ENCODE measurements around the gene ZNF445.

The ZNF445 gene

GRCh38 chr3:44415421-44415820 lies 62.0 kb downstream of the ZNF445 start:
- no peak for TF ChIP-seq EZH2 (IDR thresholded peaks at IDR 0.05; ENCODE audit: borderline replicate concordance, low read length)
- TF ChIP-seq CTCF (IDR thresholded peaks at IDR 0.05; ENCODE audit: low read length) = no peak
- H3K4me3 ChIP-seq (ENCODE audit: low read depth, low read length, poor library complexity, severe bottlenecking) = no peak overlapping the region
- no peaks in the 10 kb centered on the region for H3K9me2 ChIP-seq (ENCODE audit: low read depth, low read length)
- no peak overlapping the region for H3K9ac ChIP-seq (ENCODE audit: low read length)
- H3K4me2 ChIP-seq (ENCODE audit: low read length) = no peak overlapping the region
- no peaks in the 10 kb centered on the region for H4K20me1 ChIP-seq (ENCODE audit: insufficient read depth, low read length)
- no peak overlapping the region for H3K27ac ChIP-seq (ENCODE audit: low read depth, low read length, poor library complexity, severe bottlenecking)
- no peaks in the 10 kb centered on the region for H3K27me3 ChIP-seq (ENCODE audit: insufficient read depth, low read length)
- H3K4me1 ChIP-seq (ENCODE audit: insufficient read depth, low read length, severe bottlenecking) = no peaks in the 10 kb centered on the region
- H3K9me3 ChIP-seq (ENCODE audit: low read length) = no peaks in the 10 kb centered on the region
- H3F3A ChIP-seq (ENCODE audit: insufficient read depth, low read length) = no peaks in the 10 kb centered on the region
- no peak overlapping the region for H2AFZ ChIP-seq (ENCODE audit: low read length)
- H3K79me2 ChIP-seq (ENCODE audit: insufficient read depth, low read length) = no peaks in the 10 kb centered on the region
- no peaks in the 10 kb centered on the region for H3K36me3 ChIP-seq (ENCODE audit: insufficient read depth, low read length)

DNA sequence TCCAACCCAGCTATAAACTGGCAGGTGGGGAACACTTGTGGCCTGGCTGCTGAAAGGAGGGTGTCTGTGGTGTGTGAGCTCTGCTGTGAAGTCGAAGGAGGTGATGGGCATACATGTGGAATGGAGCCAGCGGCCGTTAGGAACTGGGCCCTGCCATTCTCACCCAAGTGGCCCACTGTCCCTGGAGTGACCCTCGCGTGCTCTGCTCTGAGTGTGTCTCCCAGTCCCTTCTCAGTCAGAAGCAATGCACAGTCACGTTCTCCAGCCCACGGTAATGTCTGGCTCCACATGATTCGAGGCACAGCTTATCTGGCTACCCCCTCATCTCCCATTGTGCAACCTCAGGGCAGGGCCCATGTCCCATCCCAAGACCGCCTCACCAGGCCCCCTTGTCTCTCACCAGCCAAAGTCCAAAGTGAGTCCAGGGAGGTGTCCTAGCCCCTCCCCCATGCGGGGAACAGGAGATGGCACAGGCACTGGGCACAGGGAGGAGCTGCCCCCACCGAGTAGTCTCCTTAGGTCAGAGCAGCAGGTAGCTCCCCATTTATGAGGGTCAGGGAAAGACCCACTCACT lies 62.9 kb downstream of the ZNF445 start:
- H2AFZ ChIP-seq (ENCODE audit: low read length) = no peak overlapping the region
- no peaks in the 10 kb centered on the region for H3K27me3 ChIP-seq (ENCODE audit: insufficient read depth, low read length)
- H3K36me3 ChIP-seq (ENCODE audit: insufficient read depth, low read length) = no peaks in the 10 kb centered on the region
- H3K27ac ChIP-seq (ENCODE audit: low read depth, low read length, poor library complexity, severe bottlenecking) = no peak overlapping the region
- no peaks in the 10 kb centered on the region for H3F3A ChIP-seq (ENCODE audit: insufficient read depth, low read length)
- no peak overlapping the region for H3K9ac ChIP-seq (ENCODE audit: low read length)
- no peak for TF ChIP-seq CTCF (IDR thresholded peaks at IDR 0.05; ENCODE audit: low read length)
- no peak for TF ChIP-seq EZH2 (IDR thresholded peaks at IDR 0.05; ENCODE audit: borderline replicate concordance, low read length)
- H3K4me1 ChIP-seq (ENCODE audit: insufficient read depth, low read length, severe bottlenecking) = no peaks in the 10 kb centered on the region
- no peak overlapping the region for H3K4me3 ChIP-seq (ENCODE audit: low read depth, low read length, poor library complexity, severe bottlenecking)
- H3K9me3 ChIP-seq (ENCODE audit: low read length) = no peaks in the 10 kb centered on the region
- H4K20me1 ChIP-seq (ENCODE audit: insufficient read depth, low read length) = no peaks in the 10 kb centered on the region
- no peaks in the 10 kb centered on the region for H3K79me2 ChIP-seq (ENCODE audit: insufficient read depth, low read length)
- no peak overlapping the region for H3K4me2 ChIP-seq (ENCODE audit: low read length)
- no peaks in the 10 kb centered on the region for H3K9me2 ChIP-seq (ENCODE audit: low read depth, low read length)

GRCh38 chr3:44412365-44412764 lies 65.1 kb downstream of the ZNF445 start:
- H3F3A ChIP-seq (ENCODE audit: insufficient read depth, low read length) = no peaks in the 10 kb centered on the region
- H3K4me2 ChIP-seq (ENCODE audit: low read length) = no peak overlapping the region
- no peaks in the 10 kb centered on the region for H4K20me1 ChIP-seq (ENCODE audit: insufficient read depth, low read length)
- H3K9ac ChIP-seq (ENCODE audit: low read length) = no peak overlapping the region
- no peak overlapping the region for H3K4me3 ChIP-seq (ENCODE audit: low read depth, low read length, poor library complexity, severe bottlenecking)
- H3K9me3 ChIP-seq (ENCODE audit: low read length) = no peaks in the 10 kb centered on the region
- H3K27ac ChIP-seq (ENCODE audit: low read depth, low read length, poor library complexity, severe bottlenecking) = no peak overlapping the region
- H3K36me3 ChIP-seq (ENCODE audit: insufficient read depth, low read length) = no peaks in the 10 kb centered on the region
- TF ChIP-seq EZH2 (IDR thresholded peaks at IDR 0.05; ENCODE audit: borderline replicate concordance, low read length) = no peak
- no peak for TF ChIP-seq CTCF (IDR thresholded peaks at IDR 0.05; ENCODE audit: low read length)
- no peaks in the 10 kb centered on the region for H3K27me3 ChIP-seq (ENCODE audit: insufficient read depth, low read length)
- H3K9me2 ChIP-seq (ENCODE audit: low read depth, low read length) = no peaks in the 10 kb centered on the region
- H2AFZ ChIP-seq (ENCODE audit: low read length) = no peak overlapping the region
- H3K79me2 ChIP-seq (ENCODE audit: insufficient read depth, low read length) = no peaks in the 10 kb centered on the region
- H3K4me1 ChIP-seq (ENCODE audit: insufficient read depth, low read length, severe bottlenecking) = no peaks in the 10 kb centered on the region

All from OCI-LY1 (cell line).